Epithelial cell of esophagus (primary cell): ENCODE data around the gene C1QTNF12.

ENCODE experiments used
- DNase-seq: peaks from one replicate; pipeline ENCODE4 v3.0.0; 2010; ENCODE audit warnings: low read depth
- H3K4me3 ChIP-seq: 2 replicates; pipeline ENCODE4 v1.5.1; 2011; ENCODE audit warnings: mild to moderate bottlenecking, low read length, control low read depth
- CTCF ChIP-seq: IDR thresholded peaks from 2 replicates; pipeline ENCODE4 v1.5.1; 2011; ENCODE audit warnings: low read depth, mild to moderate bottlenecking, low read length, control low read depth, inconsistent platforms; ENCODE audit not compliant: insufficient read depth; ENCODE audit errors: missing control alignments

The C1QTNF12 gene

GRCh38 chr1:1221887-1222574 is 24.5 kb downstream of the C1QTNF12 start:
- no peak for DNase-seq
- no peak overlapping the region for H3K4me3 ChIP-seq
- no peak for TF ChIP-seq CTCF

- no peak for TF ChIP-seq CTCF
- H3K4me3 ChIP-seq = no peak overlapping the region
- no peak for DNase-seq
Observed at GRCh38 chr1:1220197-1220596, 26.3 kb downstream of the C1QTNF12 start.

GRCh38 chr1:1219341-1219740 is 27.2 kb downstream of the C1QTNF12 start:
- no peak for TF ChIP-seq CTCF
- H3K4me3 ChIP-seq = no peak overlapping the region
- no peak for DNase-seq

- no peak for TF ChIP-seq CTCF
- no peak overlapping the region for H3K4me3 ChIP-seq
- no peak for DNase-seq
Observed at GRCh38 chr1:1218524-1219200, 27.9 kb downstream of the C1QTNF12 start.

- DNase-seq = peak; percentile 84
- no peak for TF ChIP-seq CTCF
Observed at GRCh38 chr1:1217621-1218523, 28.6 kb downstream of the C1QTNF12 start.

GRCh38 chr1:1216770-1217620 is 29.5 kb downstream of the C1QTNF12 start:
- no peak for TF ChIP-seq CTCF
- DNase-seq = no peak
- H3K4me3 ChIP-seq = no peak overlapping the region

More at GRCh38 chr1:1217621-1218523, 28.6 kb downstream of the C1QTNF12 start:
- no peak overlapping the region for H3K4me3 ChIP-seq
